Mucosa of descending colon (tissue), 3 donors: Measurements from ENCODE around the gene FAM234A. TPM values are rescaled to one million over a fixed set of nuclear protein-coding genes. Genes with fewer than 3 reads are reported as not detected.
"Not testable (repeated sequence)": the region's sequence is repeated elsewhere in the genome, so short reads cannot be mapped to it uniquely, and the experiment has no call there.

Source experiments
- ATAC-seq: fragments of 200-7000 bp; cut with Tn5 transposase; one replicate; pipeline ENCODE4 v1.9.1; 2020; ENCODE audit warnings: mild to moderate bottlenecking, moderate library complexity
- DNase-seq, 3 donors: peaks; one replicate each; pipeline ENCODE4 v3.0.0-alpha.2; 2020
- H3K36me3 ChIP-seq: fragments of 200-600 bp; one replicate; pipeline ENCODE4 v1.8.0; 2021; ENCODE audit warnings: low read depth, mild to moderate bottlenecking
- H3K4me1 ChIP-seq: fragments of 200-600 bp; one replicate; pipeline ENCODE4 v1.8.0; 2021; ENCODE audit warnings: low read depth, mild to moderate bottlenecking
- H3K4me3 ChIP-seq: fragments of 200-600 bp; one replicate; pipeline ENCODE4 v1.8.0; 2021; ENCODE audit warnings: mild to moderate bottlenecking
- H3K9me3 ChIP-seq: fragments of 200-600 bp; one replicate; pipeline ENCODE4 v1.8.0; 2021; ENCODE audit warnings: mild to moderate bottlenecking
- CTCF ChIP-seq: fragments of 200-600 bp; IDR thresholded peaks from one replicate; pipeline ENCODE4 v1.8.0; 2022; ENCODE audit warnings: antibody characterized with exemption, mild to moderate bottlenecking
- intact Hi-C, 2 donors: fragments of 100-400 bp; cut with DNase I in 1 of 2; cut with micrococcal nuclease in 1 of 2; formaldehyde crosslinking; loops; one replicate each; pipeline versions ENCODE4 v1.11.0 to v1.11.1; 2022; cut with DNase I, micrococcal nuclease
- total RNA-seq, 3 donors: library from RNA; stranded (reverse); fragmentation: NEBNext Ultra II Directional in 2 of 3; extraction: Animal tissue kit (Norgen Biotek cat#: 25700) in 2 of 3; gene quantifications; one replicate each; pipeline versions ENCODE4 v1.2.1 to v1.2.4, GENCODE V29; 2021 to 2023
- donor health status: DM: no; HTN: no; CAD: no; lungs with moderate emphysema.
- donor health status: DM: no; HTN: no; CAD: no.
- donor health status: DM: no; HTN: yes; CAD: no.

Gene FAM234A
- total RNA-seq, 3 donors from 2014 or later: 87.1 to 129 (median 99.1) TPM

DNA sequence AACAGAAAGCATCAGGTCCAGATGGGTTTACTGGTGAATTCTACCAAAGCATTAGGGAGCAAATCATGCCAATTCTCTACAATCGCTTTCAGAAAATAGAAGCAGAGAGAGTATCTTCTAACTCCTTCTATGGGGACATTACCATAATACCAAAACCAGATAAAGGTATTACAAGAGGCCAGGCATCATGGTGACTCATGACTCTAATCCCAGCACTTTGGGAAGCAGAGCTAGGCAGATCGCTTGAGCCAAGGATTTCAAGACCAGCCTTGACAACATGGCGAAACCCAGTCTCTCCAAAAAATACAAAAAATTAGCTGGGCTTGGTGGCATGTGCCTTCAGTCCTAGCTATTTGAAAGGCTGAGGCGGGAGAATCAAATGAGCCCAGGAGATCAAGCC lies 31.4 kb upstream of the FAM234A start:
- no peak for ATAC-seq
- no peak for DNase-seq
- no peaks in the 10 kb centered on the region for H3K4me1 ChIP-seq
- intact Hi-C loops: no loop called here
- TF ChIP-seq CTCF: no peak
- H3K9me3 ChIP-seq: no peaks in the 10 kb centered on the region
- H3K36me3 ChIP-seq: peaks cover 13% of the 10 kb centered on the region
- no peak overlapping the region for H3K4me3 ChIP-seq

DNA sequence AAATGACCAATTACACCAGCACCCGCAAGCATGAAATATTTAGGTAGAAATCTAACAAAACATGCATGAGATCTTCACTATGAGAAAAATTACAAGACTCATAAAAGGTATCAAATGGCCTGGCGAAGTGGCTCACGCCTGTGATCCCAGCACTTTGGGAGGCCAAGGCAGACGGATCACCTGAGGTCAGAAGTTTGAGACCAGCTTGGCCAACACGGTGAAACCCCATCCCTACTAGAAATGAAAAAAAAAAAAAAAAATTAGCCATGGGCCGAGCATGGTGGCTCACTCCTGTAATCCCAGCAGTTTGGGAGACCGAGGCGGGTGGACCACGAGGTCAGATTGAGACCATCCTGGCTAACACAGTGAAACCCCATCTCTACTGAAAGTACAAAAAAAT lies 30.6 kb upstream of the FAM234A start:
- H3K36me3 ChIP-seq: peaks cover 13% of the 10 kb centered on the region
- not testable (repeated sequence) for DNase-seq, H3K4me3 ChIP-seq

GRCh38 chr16:209359-209758 lies 25.3 kb upstream of the FAM234A start:
- H3K4me1 ChIP-seq, H3K4me3 ChIP-seq, intact Hi-C loops, H3K9me3 ChIP-seq, ATAC-seq, DNase-seq: not testable (repeated sequence)
- peaks cover 13% of the 10 kb centered on the region for H3K36me3 ChIP-seq

More for the DNA sequence above, 30.6 kb upstream of the FAM234A start:
- H3K9me3 ChIP-seq, H3K4me1 ChIP-seq, intact Hi-C loops, ATAC-seq: not testable (repeated sequence)

DNA sequence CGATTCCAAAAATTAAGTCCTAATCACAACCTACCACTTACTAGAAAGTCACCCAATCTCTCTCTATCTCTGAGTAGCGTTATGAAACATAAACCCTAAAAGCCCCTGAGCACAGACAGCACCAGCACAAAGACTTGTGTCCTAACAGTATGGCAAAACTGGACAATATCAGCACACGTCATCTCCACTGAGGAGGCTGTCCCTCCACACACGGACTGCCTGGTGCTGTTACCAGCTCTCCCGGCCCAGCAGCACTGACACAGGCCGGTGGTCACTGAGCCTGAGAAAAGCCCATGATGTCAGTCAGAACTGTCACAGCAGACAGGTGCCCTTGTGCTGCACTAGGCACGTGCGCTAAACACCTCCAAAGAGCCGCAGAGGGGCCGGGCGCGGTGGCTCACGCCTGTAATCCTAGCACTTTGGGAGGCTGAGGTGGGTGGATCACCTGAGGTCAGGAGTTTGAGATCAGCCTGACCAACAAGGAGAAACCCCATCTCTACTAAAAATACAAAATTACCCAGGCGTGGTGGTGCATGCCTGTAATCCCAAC lies 22.9 kb upstream of the FAM234A start:
- DNase-seq, H3K4me1 ChIP-seq, H3K4me3 ChIP-seq, ATAC-seq, H3K9me3 ChIP-seq, intact Hi-C loops, H3K36me3 ChIP-seq: not testable (repeated sequence)

- no peaks in the 10 kb centered on the region for H3K4me1 ChIP-seq
- no peaks in the 10 kb centered on the region for H3K36me3 ChIP-seq
- no peak for TF ChIP-seq CTCF
- H3K4me3 ChIP-seq: no peak overlapping the region
- no peak for DNase-seq
- intact Hi-C loops: no loop called here
- no peaks in the 10 kb centered on the region for H3K9me3 ChIP-seq
- ATAC-seq: no peak
These were observed 21.6 kb upstream of the FAM234A start for GRCh38 chr16:212999-213398.

DNA sequence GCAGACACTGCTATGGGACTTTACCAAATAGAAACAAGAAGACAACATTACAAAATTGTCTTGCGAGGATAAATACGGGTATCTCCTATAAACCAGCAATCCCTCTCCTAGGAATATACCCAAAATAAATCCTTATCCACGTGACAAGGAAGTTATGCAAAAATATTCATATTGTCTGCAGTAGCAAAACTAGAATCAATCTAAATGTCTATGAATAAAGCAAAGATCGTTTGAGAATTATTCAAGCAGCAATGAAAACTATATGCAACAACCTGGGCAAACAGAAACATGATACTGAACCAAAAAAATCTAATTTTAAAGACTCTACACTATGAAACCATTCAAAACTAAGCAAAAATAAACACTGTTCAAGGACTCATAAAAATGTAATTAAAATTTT lies 14.6 kb upstream of the FAM234A start:
- Histone ChIP-seq H3K4me1 (no peaks in the 10 kb centered on the region), H3K36me3 (no peaks in the 10 kb centered on the region), H3K9me3 (no peaks in the 10 kb centered on the region), H3K4me3 (no peak overlapping the region)
- DNase-seq (no peak), ATAC-seq (no peak)
- intact Hi-C loops: no loop called here
- no peak for TF ChIP-seq CTCF

- DNase-seq: no peak
- Histone ChIP-seq H3K4me3 (peak overlapping the region; percentile 57), H3K36me3 (no peaks in the 10 kb centered on the region), H3K9me3 (no peaks in the 10 kb centered on the region), H3K4me1 (peaks cover 11% of the 10 kb centered on the region)
- TF ChIP-seq CTCF: no peak
- ATAC-seq: peak; percentile 60
- intact Hi-C loops: no loop called here
These were observed 6.3 kb upstream of the FAM234A start for GRCh38 chr16:228151-228851.
